Ovary (tissue), 3 donors: Measurements from ENCODE around the gene SPATA22.

Experiments
- EP300 ChIP-seq: sonication (generic); formaldehyde crosslinking; IDR thresholded peaks from one replicate; pipeline ENCODE4 v1.6.1; 2017; ENCODE audit warnings: antibody characterized with exemption
- POLR2A ChIP-seq: fragments of 450-650 bp; IDR thresholded peaks from one replicate; pipeline ENCODE4 v1.6.1; 2017; ENCODE audit warnings: antibody characterized with exemption, mild to moderate bottlenecking, moderate library complexity
- TF ChIP-seq, protein P1 (sequence below), 3 donors: fragments of 450-650 bp in 2 of 3; fragments of 200-600 bp in 1 of 3; IDR thresholded peaks; one replicate each; pipeline versions ENCODE4 v1.5.1 to v1.8.0; 2016 to 2022; ENCODE audit warnings: antibody characterized with exemption in 3 of 3, mild to moderate bottlenecking in 1 of 3
- donor health status: DM: no; HTN: no; CAD: no.

DNA sequence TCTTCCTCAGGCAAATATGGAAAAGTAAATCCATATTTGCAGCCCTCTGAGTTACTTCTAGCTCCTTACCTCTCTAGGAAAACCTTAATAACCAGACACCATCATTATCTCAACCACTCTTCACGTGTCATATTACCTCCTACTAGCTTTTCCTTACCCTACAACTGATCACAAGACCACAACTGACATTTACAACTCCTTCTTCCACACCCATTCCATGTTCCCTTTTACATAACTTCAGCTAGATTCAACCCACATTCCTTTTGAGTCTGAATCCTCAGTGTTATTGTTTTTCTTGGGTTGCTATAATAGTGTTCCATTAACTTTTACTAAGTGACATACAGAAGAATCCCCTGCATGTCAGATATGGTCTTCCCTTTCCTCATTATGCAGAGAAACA lies 33.3 kb downstream of the SPATA22 start:
- TF ChIP-seq, protein P1, sequence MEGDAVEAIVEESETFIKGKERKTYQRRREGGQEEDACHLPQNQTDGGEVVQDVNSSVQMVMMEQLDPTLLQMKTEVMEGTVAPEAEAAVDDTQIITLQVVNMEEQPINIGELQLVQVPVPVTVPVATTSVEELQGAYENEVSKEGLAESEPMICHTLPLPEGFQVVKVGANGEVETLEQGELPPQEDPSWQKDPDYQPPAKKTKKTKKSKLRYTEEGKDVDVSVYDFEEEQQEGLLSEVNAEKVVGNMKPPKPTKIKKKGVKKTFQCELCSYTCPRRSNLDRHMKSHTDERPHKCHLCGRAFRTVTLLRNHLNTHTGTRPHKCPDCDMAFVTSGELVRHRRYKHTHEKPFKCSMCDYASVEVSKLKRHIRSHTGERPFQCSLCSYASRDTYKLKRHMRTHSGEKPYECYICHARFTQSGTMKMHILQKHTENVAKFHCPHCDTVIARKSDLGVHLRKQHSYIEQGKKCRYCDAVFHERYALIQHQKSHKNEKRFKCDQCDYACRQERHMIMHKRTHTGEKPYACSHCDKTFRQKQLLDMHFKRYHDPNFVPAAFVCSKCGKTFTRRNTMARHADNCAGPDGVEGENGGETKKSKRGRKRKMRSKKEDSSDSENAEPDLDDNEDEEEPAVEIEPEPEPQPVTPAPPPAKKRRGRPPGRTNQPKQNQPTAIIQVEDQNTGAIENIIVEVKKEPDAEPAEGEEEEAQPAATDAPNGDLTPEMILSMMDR (IDR thresholded peaks at IDR 0.05), result no peak
- no peak for TF ChIP-seq POLR2A
- no peak for TF ChIP-seq EP300
